ENCODE measurements around the gene UPF3A.
"Not testable (repeated sequence)": the region's sequence is repeated elsewhere in the genome, so short reads cannot be mapped to it uniquely, and the experiment has no call there.

Gene UPF3A, protein sequence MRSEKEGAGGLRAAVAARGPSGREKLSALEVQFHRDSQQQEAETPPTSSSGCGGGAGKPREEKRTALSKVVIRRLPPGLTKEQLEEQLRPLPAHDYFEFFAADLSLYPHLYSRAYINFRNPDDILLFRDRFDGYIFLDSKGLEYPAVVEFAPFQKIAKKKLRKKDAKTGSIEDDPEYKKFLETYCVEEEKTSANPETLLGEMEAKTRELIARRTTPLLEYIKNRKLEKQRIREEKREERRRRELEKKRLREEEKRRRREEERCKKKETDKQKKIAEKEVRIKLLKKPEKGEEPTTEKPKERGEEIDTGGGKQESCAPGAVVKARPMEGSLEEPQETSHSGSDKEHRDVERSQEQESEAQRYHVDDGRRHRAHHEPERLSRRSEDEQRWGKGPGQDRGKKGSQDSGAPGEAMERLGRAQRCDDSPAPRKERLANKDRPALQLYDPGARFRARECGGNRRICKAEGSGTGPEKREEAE

DNA sequence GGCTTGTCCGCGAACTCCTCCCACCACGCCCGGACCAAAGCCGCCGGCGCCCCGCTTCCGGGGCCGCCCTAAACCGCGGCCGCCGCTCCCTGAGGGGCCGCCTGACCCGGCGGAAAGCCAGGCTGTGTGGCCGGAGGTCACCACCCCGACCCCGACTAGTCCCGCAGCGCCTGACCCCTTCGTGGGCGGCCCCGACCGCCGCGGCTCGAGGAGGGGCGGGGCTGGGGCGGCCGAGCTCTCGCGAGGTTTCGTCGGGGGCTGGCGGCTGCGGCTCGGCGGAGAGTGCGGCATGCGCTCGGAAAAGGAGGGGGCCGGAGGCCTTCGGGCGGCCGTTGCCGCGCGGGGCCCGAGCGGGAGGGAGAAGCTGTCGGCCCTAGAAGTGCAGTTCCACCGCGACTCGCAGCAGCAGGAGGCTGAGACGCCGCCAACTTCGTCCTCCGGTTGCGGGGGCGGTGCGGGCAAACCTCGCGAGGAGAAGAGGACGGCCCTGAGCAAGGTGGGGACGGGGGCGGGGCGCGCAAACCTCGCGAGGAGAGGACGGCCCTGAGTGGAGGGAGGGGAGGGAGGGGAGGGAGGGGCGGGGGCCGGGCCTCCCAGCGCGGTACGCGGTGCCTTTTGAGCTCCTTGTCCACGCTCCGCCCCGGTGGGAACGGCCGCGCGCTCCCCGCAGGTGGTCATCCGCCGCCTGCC, at the start of gene UPF3A:
TSS of gene UPF3A (plus strand) at position 251 of the 690 bp plus-strand sequence. CDS start at position 290, 39 bp downstream.
- DNase-seq = peak; percentile 84

DNA sequence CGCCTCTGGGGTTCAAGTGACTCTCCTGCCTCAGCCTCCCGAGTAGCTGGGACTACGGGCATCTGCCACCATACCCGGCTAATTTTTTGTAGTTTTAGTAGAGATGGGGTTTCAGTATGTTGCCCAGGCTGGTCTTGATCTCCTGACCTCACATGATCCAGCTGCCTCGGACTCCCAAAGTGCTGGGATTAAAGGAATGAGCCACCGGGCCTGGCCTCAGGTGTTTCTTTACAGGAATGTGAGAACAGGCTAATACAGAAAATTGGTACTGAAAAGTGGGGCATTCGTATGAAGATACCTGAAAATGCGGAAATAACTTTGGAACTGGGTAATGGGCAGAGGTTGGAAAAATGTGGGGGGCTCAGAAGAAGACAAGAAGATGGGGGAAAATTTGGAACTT, 49.5 kb upstream of the UPF3A start:
- DNase-seq = no peak

- DNase-seq = no peak
Observed at GRCh38 chr13:114234266-114234644, 47.1 kb upstream of the UPF3A start.

DNA sequence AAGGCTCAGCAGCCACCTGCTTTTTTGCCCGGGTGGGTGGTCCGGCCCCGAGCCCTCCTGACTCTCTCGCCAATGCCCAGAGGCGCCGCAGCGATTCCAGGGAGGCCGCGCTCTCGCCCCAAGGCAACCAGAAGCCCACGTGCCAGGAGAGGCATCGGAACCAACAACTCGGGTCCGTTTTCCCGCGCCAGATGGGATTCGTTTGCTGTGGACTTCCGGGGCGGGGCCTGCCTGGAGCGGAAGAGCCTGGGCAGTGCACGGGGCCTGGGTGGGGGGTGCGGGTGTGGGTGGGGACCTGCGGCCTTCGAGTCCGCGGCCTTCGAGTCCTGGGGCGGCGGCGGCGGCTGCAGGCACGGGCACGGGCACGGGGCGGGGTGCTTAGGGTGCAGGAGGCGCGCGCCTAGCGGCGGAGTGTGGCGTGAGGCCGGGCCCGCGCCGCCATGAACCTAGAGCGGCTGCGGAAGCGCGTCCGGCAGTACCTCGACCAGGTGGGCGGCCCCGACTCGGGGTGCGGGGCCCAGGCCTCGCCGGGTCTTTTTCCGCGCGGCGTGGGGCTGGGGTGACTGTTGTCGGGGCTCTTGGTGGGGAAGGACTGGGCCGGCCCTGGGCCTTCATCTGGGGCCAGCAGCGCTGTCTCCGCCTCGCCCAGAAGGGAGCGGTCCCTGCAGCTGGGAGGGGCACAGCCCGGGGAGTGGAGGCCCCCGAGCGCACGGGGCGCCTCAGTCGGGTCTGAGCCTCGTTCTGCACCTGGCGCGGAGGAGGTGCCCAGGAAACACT, 46.6 kb upstream of the UPF3A start, which contains the start of gene CDC16:
TSS of gene CDC16 (plus strand) at position 253 of the 777 bp plus-strand sequence. CDS start at position 441, 188 bp downstream.
- peak; percentile 80 for DNase-seq

- DNase-seq = no peak
Observed at GRCh38 chr13:114235697-114236096, 45.7 kb upstream of the UPF3A start.

DNA sequence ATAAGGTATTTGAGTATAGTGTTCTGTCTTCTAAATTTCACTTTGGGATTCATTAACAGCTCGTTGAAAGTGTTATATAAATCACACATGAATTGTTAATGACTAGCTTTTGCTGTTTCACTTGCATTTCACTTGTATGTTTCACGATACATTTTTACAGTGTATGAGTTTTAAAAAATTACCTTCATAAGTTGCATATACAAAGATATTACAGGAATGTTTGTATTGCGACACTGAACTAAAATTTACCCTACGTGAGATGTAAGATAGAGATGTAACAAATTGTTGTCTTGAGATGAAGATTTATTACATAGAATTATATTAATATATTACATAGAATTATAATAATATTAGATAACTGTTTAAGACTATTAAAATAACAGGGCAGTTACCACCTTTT, 45.2 kb upstream of the UPF3A start:
- DNase-seq = no peak

DNA sequence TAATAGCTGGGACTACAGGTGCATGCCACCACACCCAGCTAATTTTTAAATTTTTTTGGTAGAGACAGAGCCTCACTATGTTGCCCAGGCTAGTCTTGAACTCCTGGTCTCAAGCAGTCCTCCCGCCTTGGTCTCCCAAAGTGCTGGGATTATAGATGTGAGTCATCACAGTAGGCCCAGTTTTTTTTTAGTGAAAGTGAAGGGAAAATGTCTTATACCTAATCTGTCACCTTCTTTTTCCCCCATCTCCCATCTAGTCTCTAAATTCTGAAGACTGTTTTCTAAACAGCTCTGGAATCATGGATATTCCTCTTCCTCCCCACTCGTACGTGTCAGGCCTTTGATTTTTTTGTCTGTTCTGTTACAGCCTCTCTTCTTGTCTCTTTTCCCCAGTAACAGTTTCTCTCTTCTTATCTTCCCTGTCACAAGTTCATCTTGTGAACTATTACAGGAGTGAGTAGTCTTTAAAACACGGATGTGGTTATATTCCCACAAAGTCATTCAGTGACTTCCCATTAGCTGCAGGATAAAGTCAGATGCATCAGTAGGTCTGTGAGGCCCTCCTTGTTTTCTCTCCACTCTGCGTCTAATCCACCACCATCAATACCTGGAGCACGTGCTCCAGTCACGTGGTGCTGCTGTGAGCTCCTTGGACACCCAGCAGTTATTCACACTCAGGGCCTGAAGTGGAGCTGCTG, 43.8 kb upstream of the UPF3A start:
- no peak for DNase-seq

GRCh38 chr13:114241918-114242317, 39.5 kb upstream of the UPF3A start:
- DNase-seq = no peak

GRCh38 chr13:114243971-114244370, 37.4 kb upstream of the UPF3A start:
- DNase-seq = no peak

GRCh38 chr13:114244637-114245036, 36.8 kb upstream of the UPF3A start:
- DNase-seq = no peak

- DNase-seq = no peak
Observed at GRCh38 chr13:114248011-114248410, 33.4 kb upstream of the UPF3A start.

DNA sequence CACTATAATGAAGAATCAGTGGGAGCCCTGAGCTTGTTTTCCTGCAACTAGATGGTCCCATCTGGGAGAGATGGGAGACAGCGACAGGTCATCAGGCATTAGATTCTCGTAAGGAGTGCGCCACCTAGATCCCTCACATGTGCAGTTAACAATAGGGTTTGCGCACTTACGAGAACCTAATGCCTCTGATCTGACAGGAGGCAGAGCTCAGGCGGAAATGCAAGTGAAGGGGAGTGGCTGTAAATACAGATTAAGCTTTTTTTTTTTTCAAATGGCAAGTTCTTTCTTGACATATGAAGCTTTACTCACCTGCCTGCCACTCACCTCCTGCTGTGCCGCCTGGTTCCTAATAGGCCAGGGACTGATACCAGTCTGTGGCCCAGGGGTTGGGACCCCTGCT, 32.3 kb upstream of the UPF3A start:
- DNase-seq = no peak

- DNase-seq = not testable (repeated sequence)
Observed at GRCh38 chr13:114251639-114252440, 29.6 kb upstream of the UPF3A start.

DNA sequence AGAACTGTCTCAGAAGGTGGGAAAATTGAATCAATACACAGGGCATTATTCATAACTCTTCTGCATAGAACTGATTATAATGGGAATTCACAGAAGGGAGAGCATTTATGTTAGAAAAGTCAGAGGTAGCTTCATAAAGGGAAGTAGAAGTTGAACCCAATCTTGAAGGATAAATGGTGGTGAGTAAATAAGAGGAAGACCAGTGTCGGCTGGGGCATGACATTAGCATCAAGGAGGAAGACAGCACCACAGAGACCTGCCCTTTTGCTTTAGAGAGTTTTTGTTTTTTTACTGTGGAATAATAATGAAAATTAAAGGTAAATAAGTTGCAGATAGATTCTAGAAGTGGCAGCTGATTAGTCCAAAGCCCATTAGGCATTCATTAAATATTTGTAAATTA, 24.9 kb upstream of the UPF3A start:
- DNase-seq = no peak

GRCh38 chr13:114257014-114257413, 24.4 kb upstream of the UPF3A start:
- no peak for DNase-seq

GRCh38 chr13:114258589-114258988, 22.8 kb upstream of the UPF3A start:
- no peak for DNase-seq

GRCh38 chr13:114259374-114259773, 22.0 kb upstream of the UPF3A start:
- no peak for DNase-seq

DNA sequence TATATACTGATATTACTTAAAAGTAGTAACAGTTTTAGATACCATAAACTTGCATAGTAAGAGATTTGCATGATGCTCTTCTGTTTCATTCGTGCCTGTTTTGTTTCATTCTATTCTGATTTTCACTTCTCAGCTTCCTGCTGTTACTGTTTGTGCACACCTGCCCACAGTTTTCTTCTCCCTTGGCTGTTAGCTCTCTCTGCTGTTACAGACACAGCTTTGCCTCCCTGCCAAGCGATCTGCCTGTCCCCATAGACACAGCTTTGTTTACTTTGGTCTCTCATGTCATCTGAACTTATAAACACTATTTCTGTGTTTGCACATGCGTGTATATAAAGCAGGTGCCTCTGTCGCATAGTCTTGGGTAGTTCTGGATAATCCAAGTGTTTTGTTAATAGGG, 21.4 kb upstream of the UPF3A start:
- DNase-seq = no peak

GRCh38 chr13:114260814-114261213, 20.6 kb upstream of the UPF3A start:
- no peak for DNase-seq

DNA sequence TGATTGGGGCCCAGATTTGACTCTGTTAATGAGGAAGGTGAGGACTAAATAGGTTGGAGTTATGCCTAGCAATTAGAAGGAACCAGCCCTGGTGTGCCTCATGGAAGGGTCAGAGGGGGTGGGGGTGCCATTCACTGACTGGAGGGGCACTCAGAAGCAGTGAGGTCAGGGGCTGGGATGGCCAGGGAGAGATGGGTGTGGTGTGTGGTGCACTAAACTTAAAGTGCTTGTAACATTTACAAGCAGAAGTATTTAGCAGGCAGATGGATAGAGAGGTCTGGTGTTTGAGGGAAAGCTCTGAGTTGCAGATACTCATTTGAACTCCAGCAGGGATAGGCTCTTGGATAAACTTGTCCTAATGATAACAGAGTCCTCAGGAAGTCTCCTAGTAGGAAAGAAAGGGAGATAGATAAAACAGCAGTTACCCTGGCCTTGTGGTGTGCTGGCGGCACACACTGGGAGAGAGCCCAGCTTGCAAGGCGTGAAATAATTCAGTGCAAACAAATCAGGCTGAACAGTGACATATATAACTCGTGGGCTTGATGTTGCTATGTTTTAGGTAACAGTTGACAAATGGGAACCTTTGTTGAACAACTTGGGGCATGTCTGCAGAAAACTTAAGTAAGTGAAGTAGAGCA, 20.0 kb upstream of the UPF3A start:
- DNase-seq = no peak

GRCh38 chr13:114263578-114263977, 17.8 kb upstream of the UPF3A start:
- DNase-seq = peak; percentile 48

Measured in CD4-positive, alpha-beta T cell treated with Interleukin-4 for 4 hours (primary cell).